GM21367 (cell line): ENCODE measurements around the gene SMURF2.

ENCODE experiments used
- ATAC-seq: cut with Tn5 transposase; IDR thresholded peaks from one replicate; pipeline ENCODE4 v1.9.1; 2021; ENCODE audit not compliant: unreplicated experiment

SMURF2 gene

DNA sequence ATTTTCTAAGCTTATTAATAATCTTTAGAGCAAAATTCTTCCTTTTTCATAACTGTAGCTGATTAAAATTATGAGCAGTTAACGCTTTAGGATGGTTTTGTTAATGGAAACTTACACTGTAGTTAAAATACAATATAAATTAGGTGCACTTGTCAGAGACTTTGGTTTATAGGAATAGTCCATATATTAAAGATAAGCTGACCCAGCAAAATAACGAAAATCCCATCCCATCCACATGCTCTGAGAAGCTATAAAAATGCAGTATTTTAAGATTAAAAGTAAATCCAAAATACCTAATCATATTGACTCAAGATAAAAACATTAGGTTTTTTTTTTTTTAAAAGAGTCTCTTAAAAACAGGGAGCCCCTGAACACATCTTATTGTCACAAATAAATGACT, 117.4 kb downstream of the SMURF2 start:
- no peak for ATAC-seq

DNA sequence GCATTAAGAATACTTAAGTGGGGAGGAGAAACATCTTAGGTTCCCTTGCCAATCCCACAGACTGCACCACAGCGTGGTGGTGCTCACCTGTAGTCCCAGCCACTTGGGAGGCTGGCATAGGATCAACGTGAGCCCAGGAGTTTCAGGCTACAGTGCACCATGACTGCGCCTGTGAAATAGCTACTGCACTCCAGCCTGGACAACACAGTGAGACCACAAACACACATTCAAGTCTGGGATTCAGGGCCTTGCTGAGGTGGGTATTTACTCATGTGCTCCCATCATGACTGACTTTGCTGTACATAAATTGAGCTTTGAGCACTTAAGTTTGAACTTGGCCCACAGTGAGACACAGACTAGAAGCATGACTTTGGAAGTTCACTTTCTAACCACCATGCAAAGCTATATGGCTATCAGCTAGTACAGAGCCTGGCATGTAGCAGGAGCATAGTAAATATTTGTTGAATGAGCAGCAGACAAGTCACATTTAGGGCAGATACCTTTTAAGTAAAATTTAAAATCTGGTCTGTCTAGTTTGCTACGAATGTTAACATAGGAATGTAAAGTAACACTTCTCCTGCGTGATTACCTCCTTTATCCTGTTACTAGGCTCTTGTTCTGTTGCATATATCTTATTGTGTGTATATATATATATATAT, 121.9 kb downstream of the SMURF2 start:
- no peak for ATAC-seq

DNA sequence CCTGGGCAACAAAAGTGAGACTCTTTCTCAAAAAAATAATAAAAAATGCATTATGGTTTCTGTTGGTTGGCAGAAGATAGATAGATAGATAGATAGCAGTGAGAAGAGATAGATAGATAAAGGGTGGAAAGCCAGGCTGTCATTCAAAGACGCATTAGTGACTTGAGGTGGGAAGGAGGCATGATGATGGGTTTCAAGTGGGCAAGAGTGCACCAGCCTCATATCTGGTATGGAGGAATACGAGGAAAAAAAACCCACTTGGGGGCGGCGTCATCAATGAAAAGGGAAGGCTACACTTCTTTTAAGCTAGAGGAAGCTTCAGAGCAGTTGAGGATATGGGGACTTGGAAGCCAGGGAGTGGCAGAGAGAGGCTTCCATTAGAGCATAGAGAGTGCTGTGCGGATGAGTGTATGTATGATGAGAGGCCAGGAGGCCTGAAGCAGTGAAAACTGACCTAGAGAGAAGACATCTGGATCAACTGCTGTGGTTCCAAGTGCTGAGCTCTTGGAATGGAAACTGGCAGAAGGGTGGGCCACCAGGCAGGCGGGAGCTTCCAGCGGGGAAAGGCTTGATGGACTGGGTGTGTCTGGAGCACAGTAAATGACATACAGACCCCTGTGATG, 123.5 kb downstream of the SMURF2 start:
- no peak for ATAC-seq

DNA sequence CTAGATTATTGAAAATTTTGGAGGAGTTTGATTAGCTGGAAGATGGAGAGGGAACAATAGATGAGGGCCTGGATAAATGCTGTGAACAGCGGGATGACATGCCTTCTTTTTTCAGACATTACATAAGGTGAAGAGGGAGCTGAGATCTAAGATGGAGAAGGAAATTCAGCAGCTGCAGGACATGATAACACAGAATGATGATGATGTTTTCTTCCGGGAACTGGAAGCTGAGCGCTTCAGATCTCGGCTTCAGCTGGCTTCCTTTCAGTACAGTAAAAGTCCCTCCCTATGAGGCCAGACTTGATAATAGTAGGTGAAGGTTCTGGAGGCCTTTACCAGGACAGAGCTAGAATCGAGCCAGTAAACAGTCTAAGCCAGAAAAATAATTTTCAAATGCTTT, 124.6 kb downstream of the SMURF2 start:
- ATAC-seq = no peak

DNA sequence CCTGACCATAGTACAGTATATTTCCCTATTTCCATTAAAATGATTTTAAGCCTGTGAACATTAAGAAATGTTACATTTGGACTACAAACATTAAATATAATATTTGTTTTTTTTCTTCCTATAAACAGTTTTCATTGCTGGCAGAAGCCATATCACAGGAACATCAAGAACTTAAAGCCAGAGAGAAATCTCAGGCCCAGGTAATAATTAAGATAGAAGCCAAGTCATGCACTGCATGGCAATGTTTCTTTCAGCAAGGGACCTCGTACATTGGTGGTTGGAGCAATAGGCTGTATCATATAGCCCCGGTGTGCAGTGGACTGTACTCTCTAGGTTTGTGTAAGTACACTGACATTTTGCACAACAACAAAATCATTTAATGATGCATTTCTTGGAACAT, 125.2 kb downstream of the SMURF2 start:
- ATAC-seq = no peak

DNA sequence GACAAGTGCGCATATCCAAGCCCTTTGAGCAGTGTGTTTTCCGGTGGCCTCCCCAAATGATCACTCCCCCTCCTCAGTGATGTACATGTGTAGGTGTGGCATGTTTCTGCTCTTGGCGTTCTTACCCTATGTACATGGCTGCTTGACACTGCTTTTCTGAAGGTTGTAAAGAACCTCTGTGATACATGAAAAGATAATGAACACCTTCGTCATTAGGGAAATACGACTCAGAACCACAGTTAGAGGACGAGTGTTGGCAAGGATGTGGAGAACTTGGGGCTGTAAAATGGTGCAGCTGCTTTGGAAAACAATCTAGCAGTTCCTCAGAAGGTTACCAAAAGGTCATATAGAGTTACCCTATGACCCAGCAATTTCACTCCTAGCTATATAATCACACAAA, 126.8 kb downstream of the SMURF2 start:
- ATAC-seq = no peak

DNA sequence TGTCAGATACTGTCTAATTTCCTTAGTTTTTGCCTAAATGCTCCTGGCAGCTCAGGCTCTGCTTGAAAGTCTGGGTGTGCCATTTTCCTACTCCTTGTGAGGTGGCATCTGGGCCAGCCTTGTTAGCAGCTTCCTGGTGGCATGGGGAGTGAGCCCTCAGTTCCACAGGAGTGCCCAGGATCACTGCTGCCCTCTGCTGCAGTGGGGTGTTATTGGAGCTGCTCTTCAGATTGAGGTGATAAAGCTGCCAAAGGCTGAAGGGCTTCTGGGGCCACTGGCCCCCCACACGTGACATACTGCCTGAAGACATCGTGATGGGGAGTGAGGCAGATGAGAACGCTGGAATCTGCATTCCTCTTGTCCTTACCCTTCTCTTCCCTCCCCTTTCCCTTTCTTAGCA, 127.9 kb downstream of the SMURF2 start:
- ATAC-seq = no peak

DNA sequence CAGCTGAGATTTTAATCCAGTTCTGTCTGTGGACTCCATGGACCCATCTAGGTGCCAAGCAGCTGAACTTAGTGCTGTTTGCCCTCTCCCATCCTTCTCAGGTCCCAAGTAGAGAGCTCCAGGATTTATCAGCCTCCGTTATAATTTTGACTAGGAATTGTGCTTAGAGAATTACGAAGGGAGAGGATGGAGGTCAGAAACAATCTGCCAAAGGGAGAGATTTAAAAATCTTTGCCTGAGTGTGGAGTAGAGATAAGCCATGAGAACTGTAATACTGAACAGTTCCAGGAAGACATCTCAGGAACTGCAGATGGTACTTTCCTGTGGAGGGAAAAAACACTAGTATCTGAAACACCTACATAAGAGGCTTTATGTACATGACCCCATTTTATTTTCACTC, 128.3 kb downstream of the SMURF2 start:
- ATAC-seq = no peak

DNA sequence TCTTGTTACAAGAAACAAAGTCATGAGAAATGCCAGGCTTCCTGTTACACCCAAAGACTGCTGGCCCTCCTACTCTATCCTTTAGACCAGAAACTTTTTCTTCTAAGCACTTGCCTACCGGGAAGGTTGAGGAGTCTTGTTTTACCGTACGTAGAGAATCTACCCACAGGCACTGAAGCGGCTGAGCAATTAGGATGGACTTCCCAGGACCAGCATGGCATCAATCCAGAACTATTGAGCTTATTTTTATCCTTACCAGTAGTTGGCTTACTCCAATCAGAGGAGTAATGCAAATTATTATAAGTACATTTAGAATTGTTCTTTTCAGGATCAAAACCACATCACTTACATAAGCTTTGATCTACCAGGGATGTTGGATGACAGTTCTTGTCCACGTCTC, 129.7 kb downstream of the SMURF2 start:
- ATAC-seq = no peak

DNA sequence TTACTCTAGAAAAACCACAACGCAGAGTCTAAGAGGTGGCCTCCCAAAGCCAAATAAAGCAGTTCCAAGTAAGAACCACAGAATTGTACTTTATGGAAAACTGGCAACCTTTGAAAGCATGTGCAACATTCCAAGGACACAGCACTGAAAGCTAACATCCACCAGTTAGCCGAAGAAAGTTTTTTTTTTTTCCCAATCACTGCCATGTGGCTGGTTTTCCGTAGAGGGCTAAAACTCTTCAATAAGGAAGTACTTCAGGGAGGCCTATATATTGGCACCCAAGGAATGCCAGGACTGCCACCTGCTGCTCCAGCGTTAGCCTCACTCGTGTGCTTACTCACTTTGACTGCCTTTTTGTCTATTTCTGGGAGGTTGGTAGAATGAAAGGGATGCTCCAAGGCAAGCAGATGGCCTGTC, 130.1 kb downstream of the SMURF2 start:
- ATAC-seq = no peak

DNA sequence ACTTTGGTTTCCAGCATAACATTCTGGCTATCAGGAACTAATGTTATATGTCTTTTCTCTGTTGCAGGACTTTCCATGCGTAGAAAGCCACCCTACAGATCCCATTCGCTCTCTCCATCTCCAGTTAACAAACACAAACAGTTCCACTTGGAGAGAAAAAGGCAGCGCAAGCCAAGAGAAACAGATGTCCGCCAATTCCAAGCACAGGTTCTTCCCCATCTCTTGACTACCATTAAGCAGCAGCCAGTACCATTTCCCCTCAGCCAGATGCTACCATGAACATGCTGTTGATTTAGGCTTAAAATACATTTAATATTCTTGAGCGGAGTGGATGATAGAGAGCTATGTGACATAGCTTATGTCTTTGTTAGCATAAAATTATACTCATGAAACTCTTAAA, 132.9 kb downstream of the SMURF2 start:
- ATAC-seq = no peak

DNA sequence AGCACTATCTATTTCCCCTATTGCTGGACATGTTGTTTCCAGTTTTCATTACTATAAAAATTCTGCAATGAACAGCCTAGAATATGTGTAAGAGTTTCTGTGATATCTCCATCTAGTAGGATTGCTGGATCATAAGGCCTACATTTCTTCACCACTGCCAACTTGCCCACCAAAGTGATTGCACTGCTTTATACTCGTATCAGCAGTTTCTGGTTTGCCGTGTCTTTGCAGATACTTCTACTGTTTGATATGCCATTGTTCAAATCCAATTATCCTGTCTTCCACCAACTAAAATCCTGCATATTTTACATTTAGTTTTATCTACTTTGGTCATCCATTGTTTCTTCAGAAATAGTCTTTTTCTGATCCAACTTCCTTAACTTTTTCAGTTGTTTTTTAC, 134.2 kb downstream of the SMURF2 start:
- ATAC-seq = no peak

DNA sequence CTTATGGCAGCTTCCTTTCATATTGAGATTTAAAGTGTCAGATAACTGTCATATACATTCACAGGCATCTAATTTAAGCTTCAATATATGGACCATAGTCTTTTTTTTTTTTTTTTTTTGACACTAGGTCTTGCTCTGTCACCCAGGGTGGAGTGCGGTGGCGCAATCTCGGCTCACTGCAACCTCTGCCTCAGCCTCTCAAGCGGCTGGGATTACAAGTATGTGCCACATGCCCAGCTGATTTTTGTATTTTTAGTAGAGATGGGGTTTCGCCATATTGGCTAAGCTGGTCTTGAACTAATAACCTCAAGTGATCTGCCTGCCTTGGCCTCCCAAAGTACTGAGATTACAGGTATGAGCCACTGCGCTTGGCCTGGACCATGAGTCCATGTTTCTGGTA, 141.7 kb downstream of the SMURF2 start:
- ATAC-seq = no peak

DNA sequence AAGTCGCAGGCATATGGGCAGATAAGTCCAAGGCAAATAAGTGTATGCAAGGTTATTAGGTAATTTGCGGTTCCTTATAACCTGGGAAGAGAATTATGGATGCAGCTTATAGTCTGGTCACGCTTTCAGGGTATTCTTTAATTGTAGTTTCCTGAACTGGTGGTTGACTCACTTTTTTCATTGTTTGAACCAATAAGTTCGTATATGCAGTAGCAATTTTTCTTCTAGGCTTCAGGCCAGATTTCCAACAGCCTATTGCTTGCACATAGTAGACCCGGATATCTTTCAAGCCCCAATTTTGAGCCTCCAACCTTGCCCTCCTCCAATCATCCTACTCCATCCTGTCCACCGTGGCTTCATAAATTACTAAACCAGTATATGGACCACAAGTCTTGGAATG, 142.5 kb downstream of the SMURF2 start:
- ATAC-seq = no peak

DNA sequence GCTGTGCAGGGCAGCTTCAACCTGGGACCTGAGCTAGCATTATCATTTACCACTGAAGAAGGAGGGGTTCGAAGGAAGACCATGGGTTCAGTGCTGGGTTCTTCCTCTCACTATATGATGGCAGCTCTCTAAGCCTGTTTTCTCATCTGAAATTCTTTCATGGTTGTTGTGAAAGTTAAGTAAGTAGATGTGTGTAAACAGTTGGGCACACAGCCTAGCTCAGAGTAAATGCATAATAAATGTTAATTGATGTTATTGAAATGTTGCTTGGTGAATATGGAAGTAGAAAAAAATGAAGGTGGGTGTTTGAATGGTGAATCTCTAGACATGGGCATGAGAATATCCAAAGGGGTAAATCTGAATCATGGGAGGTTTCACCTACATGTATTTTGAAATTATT, 146.3 kb downstream of the SMURF2 start:
- no peak for ATAC-seq

DNA sequence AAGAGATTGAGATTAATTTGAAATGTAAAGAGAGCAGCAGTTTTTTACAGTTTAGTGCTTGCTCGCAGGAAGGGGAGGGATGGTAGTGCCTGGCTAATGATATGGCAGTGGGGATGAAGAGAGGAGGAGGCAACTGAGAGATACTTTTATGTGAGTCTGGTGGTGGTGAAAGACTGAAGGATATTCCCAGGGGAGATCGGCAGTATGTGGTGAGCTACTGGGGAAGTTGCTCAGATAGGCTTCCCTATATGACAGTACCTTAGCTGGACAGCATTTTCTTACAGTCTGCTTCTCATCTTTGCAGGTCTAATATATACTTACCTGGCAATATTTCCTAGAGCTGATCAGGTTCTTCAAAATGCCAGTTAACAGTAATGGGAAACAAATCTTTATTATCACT, 146.7 kb downstream of the SMURF2 start:
- no peak for ATAC-seq

DNA sequence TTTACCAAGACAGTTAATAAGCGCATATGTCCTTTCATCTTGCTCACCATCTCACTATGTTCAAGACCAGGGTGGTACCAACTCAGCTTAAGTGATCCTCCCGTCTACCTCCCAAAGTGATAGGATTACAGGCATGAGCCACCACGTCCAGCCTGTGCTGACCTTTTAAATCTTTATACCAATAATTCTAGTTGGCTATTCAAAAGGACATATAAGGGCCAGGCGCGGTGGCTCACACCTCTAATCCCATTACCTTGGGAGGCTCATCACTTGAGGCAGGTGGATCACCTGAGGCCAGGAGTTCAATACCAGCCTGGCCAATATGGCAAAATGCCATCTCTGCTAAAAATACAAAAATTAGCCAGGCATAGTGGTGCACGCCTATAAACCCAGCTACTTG, 152.9 kb downstream of the SMURF2 start:
- no peak for ATAC-seq

DNA sequence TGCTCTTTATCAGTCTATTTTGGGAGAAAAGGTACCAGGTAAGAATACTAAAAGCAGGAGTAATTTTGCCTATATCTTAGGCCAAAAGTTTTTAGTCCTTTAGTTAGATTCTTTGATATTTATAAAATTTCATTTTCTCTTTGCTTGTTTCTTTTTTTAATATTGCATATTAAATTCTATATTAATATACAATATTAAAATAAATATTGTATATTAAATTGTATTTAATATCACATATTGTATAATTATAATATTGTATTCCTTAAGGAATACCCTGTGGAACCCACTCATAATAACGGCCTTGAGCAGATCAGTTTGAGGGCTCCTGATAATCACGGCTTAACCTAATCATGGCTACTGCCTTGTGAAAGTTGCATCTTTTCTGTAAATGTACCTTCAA, 153.4 kb downstream of the SMURF2 start:
- no peak for ATAC-seq

DNA sequence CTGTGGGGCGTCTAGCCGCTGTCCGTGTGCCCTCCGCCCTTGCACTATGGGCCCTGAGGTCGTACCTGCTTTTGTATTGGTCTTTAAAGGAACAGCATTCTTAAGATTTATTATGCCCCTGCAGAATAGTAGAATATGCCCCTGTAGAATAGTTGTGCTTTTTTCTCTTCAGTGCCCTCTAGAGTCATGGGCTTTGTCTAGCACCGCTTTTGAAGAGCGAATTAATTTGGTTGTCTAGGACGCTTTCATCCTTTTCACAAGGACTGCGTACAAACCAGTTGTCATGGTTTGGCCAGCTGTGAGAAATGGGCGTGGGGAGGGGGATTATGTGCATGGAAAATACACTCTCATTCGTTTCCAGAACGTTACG, 154.7 kb downstream of the SMURF2 start:
- no peak for ATAC-seq

DNA sequence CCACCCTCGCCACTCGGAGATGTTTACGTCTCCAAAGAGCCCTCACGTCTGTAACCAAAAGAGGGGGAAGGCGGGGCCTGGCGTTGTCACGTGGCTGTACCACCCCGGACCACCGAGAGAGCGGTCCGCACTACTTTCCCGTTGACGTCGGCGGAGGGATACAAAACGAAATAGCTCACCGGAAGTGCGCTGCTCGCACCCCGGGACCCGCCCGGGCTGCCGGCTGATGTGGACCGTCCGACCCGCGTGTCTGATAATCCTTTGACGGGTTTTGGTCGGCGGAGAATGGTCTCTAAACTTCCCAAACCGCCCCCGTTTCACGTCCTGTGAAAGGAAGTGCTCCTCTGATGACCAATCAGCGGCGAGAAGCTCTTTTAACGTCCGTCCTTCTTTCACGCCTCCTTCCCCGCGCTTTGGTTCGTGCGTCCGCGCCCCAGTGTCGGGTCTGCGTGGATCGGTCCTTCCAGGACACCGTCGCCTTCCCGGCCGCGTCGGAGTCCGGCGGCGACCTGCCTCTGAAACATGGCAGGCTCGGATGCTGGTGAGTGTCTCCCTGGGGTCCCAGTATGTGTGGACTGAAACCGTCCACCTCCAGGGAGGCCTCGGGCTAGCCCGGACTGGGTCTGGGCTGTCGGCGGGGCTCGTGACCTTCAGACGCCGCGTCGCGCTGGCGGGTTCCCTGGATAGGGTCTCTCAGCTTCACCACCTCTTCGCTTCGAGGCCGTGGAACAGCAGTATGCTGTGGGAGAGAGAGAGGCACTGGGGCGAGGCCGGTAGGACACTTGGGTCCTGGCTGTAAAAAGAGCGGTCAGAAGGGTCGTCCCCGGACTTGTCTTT, 155.3 kb downstream of the SMURF2 start, which contains the start of gene CEP95:
CEP95 (plus strand) TSS at position 402 of the 837 bp plus-strand sequence; CDS start at position 523, 121 bp downstream.
- peak; percentile 39 for ATAC-seq

DNA sequence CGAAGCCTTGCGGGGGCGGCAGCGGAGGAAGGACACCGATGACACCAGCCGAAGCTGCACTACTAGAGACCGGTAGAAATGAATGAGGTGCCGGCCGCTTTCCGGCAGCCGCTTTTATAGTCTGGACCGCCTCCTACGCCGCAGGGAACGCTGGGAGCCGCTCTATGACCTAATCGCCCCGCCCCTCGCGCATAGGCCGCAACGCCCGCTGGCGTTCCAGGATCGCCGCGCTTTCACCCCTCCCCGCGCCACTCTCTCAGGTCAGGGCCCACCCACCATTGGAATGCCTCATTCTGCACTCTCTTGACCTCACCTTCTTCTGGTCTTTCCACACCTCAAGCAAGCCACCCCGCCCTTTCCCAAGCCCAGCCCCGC, 155.9 kb downstream of the SMURF2 start, which contains the start of gene DDX5:
DDX5 (minus strand) TSS at position 89 of the 375 bp plus-strand sequence. CDS start 170 bp downstream, outside the sequence.
- peak; percentile 61 for ATAC-seq
